Activated naive CD4-positive, alpha-beta T cell treated with Interleukin-2 at 50 U/mL for 16 hours (primary cell): ENCODE measurements around the gene ZNF611.
"Not testable (repeated sequence)": the region's sequence is repeated elsewhere in the genome, so short reads cannot be mapped to it uniquely, and the experiment has no call there.

Source experiments
- DNase-seq: peaks from one replicate; pipeline ENCODE4 v3.0.0-alpha.2; 2020

The ZNF611 gene

DNA sequence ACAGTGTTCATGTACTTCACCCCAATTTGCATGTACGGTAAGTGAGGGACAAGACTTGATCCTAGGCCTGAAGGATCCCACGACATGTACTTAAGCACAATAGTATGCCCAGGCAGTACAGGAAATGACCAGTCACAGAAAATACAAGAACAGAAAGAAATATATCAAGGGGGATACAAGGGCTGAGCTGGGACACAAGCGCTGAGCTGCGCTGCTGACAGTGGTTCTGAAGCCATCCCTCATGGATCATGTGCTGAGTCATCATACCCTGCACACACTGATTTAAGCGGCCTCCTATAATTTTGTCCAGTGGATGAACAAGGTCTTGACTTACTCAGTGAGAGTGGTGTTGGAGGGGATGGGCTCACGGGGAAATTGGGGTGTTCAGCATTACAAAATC, 59.6 kb downstream of the ZNF611 start:
- not testable (repeated sequence) for DNase-seq

DNA sequence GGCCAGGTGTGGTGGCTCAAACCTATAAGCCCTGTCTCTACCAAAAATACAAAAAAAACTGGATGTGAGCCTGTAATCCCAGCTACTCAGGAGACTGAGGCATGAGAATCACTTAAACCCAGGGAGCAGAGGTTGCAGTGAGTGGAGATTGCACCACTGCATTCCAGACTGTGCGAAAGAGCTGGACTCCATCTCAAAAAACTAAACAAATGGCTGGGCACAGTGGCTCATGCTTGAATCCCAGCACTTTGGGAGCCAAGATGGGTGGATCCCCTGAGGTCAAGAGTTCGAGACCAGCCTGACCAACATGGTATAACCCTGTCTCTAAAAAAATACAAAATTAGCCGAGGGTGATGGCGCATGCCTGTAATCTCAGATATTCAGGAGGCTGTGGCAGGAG, 61.8 kb downstream of the ZNF611 start:
- no peak for DNase-seq

DNA sequence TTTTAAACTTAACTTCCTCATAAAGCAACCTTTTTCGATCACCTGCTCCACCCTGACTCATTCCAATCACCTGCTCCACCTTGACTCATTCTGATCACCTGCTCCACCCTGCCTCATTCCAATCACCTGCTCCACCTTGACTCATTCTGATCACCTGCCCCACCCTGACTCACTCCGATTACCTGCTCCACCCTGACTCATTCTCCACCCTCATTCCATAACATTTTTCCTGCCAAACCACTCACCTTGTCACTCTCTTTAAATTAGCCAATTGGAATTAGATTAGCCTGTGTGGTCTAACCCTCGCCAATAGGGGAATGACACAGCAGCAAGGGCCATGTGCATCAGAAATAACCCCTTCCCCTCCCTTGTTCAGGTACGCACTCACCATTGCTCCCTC, 64.8 kb downstream of the ZNF611 start:
- DNase-seq: no peak

DNA sequence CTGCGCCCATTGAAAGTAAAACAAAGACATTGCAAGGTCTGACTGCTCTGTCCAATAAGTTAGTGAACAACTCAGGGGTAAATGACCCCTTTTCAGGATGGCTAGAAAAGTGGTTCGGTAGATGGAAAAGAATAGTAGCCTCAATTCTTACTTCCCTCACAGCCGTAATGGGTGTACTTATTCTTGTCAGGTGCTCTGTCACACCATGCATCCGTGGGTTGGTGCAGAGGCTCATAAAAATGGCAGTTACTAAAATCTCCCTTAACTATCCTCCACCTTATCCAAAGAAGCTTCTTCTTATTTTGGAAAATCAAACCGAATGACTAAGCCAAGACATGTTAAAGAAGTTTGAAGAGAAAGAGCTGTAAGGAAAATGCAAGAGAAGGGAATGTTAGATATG, 65.3 kb downstream of the ZNF611 start:
- no peak for DNase-seq

DNA sequence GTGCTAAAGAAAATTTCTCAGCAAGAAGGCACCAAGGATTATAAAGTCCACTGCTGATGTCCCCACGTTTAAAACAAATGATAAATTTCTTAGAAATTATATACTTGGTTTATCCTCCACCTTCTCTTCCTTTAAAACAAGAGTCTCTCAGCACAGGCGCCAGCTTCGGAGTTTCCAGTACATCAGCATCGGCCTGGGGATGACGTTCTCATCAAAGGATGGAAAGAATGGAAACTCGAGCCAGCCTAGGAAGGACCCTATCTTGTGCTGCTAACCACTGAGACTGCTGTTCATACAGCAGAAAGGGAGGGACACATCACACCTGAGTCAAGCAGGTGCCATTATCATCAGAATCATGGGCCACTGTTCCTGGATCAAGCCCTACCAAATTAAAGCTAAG, 66.9 kb downstream of the ZNF611 start:
- no peak for DNase-seq

DNA sequence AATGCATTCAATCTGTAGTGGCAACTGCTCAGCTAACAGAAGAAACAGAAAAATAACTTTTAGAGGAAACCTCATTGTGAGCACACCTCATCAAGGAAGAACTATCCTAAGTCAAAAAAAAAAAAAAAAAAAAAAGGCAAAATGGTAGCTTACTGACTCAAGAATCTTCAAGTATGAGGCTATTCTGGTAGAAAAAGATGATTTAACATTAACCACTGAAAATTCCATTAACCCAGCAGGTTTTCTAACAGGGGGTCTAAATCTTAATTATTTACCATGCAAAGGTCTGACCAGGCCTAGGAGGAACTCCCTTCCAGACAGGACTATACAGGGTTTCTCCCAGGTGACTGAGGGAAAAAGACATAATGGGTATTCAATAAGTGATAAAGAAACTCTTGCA, 68.3 kb downstream of the ZNF611 start:
- DNase-seq: no peak

DNA sequence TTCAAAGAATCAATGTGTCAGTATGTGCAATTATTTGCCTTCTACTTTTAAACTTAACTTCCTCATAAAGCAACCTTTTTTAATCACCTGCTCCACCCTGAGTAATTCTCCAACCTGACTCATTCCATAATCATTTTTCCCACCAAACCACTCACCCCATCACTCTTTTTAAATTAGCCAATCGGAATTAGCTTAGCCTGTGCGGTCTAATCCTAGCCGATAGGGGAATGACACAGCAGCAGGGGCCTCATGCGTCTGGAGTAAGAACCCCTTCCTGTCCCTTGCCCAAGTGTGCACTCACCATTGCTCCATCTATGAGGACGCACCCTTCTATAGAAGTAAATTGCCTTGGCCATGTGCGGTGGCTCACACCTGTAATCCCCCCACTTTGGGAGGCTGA, 69.3 kb downstream of the ZNF611 start:
- DNase-seq: no peak

DNA sequence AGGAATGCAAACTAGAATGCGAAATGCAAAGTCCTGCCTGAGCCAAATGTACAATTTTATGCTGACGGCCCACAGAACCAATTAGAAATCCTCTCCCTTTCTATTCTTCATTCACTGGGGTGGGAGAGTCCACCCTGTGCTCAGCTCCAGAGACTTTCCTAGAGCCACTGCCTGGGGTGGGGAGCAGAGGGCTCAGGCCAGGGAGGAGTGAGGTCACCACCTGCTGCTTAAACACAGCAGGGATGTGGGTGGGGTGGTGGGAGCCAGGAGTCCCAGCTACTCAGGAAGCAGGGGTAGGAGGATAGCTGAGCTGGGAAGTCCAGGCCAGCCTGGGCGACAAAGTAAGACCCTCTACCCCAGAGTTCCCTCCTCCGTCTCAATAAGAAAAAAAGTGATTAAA, 69.8 kb downstream of the ZNF611 start:
- no peak for DNase-seq

DNA sequence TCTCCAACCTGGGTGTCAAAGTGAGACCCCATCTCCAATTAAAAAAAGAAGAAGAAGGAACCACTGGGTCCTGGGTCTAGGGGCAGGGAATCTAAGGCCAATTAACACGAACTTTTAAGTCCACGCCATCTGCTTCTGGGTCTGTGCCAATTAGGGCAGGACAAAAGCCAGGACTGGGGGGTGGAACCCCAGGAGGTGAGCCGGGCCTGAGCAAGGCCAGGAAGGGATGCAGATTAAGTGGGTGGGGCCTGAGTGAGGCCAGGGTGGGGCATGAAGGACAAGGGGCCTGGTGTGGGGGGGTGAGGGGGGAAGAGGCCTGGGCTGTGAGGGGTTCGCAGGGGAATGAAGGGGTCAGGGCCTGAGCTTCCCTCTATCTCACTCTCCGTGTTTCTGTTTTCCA, 70.4 kb downstream of the ZNF611 start:
- DNase-seq: no peak

DNA sequence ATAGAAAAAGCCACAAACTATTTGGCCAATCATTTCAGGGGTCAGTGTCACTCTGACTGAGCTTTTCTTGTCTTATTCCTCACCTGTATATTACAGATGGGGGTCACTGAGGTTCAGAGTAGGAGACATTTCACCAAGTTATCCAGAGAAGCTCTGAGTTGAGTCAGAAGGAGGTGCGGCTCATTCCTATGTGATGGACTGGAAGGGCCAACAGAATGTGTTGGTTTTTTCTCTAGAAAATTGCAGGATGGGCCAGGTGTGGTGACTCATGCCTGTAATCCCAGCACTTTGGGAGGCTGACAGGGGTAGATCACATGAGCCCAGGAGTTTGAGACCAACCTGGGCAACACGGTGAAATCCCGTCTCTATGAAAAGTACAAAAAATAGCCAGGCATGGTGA, 72.2 kb downstream of the ZNF611 start:
- no peak for DNase-seq

DNA sequence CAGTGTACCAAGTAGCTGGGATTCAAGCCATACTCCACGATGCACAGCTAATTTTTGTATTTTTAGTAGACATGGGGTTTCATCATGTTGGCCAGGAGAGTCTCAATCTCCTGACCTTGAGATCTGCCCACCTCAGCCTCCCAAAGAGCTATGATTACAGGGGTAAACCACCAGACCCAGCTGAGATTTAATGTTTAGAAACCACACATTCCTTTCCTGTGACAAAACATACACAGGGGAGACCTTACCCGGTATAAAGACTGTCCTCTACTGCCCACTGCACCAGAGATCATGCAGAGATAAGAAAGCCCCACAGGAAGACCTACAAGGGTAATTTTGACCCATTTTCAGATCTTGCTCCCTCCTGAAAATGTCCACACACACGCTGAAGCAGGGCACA, 73.9 kb downstream of the ZNF611 start:
- no peak for DNase-seq

DNA sequence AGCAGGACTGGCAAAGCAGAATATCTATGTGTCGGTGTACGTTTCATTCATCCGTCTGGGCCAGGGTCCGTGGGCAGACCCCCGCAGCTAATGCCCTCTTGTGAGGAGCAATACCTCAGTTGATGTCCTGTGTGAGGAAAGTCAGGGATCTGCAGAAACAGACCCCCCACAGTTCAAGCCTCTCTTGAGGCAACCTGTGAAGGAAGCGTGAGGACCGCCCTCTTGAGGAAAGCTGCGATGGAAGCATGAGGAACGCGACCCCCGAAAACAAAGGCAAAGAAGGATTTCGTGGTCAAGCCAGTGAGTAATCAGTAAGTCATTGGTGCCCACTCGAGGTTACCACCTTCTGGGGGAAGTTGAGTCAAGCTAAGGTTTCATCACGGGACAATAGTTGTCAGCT, 75.8 kb downstream of the ZNF611 start:
- DNase-seq: no peak

DNA sequence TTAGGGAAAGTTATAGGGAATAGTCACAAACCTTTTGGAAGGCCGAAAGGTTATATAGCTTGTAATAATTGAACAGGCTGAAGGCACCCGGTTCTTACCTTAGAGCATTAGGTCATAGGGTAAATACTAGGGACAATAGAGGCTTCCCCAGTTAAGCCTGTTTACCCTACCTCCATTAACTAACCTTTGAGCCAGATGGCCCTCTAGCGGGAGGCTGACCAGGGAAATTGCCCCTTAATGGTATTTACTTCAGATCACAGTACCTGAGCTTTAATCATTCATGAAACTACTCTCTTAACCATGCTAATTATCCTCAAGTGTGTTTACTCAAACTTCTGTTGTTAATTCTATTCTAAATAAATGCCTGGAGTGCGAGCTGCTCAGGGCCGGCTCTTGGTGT, 76.2 kb downstream of the ZNF611 start:
- no peak for DNase-seq

DNA sequence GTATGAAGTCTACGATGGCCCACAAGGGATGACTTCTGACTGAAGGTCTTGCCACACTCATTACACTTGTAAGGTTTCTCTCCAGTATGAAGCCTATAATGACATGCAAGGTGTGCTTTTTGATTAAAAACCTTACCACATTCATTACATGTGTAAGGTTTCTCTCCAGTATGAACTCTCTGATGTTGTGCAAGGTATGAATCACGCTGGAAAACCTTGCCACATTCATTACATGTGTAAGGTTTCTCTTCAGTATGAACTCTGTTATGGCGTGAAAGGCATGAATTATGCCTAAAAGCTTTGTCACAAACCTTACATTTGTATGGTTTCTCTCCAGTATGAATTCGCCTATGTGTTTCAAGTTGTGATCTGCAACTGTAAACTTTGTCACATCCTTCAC, 81.7 kb downstream of the ZNF611 start:
- DNase-seq: no peak
